Tibial nerve (tissue), 4 donors: ENCODE results near the gene EXOC3L2. TPM values are rescaled to one million over a fixed set of nuclear protein-coding genes. Genes with fewer than 3 reads are reported as not detected.

Source experiments
- DNase-seq, 2 donors: peaks; one replicate each; pipeline ENCODE4 v3.0.0-alpha.2; 2019; ENCODE audit warnings: low spot score in 2 of 2
- H3K27ac ChIP-seq, 4 donors: fragments of 200-600 bp; sonication (generic) in 3 of 4; one replicate each; pipeline ENCODE4 v1.5.1; 2017 to 2019; ENCODE audit warnings: mild to moderate bottlenecking in 1 of 4
- H3K27me3 ChIP-seq, 2 donors: fragments of 200-600 bp; sonication (generic) in 1 of 2; one replicate each; pipeline versions ENCODE4 v1.5.1 to v1.6.0; 2017 to 2019
- H3K36me3 ChIP-seq, 3 donors: fragments of 200-600 bp; sonication (generic); one replicate each; pipeline ENCODE4 v1.5.1; 2018 to 2019
- H3K4me1 ChIP-seq, 4 donors: fragments of 200-600 bp; sonication (generic) in 3 of 4; one replicate each; pipeline ENCODE4 v1.5.1; 2017 to 2019
- H3K4me3 ChIP-seq, 4 donors: fragments of 200-600 bp; sonication (generic) in 3 of 4; one replicate each; pipeline ENCODE4 v1.5.1; 2017 to 2019; ENCODE audit warnings: mild to moderate bottlenecking in 1 of 4, moderate library complexity in 1 of 4
- H3K9me3 ChIP-seq, 4 donors: fragments of 200-600 bp; sonication (generic) in 3 of 4; one replicate each; pipeline ENCODE4 v1.5.1; 2017 to 2019
- EP300 ChIP-seq, 2 donors: sonication (generic); formaldehyde crosslinking; IDR thresholded peaks; one replicate each; pipeline ENCODE4 v1.6.1; 2017; ENCODE audit warnings: antibody characterized with exemption in 2 of 2, mild to moderate bottlenecking in 1 of 2
- POLR2A ChIP-seq, 2 donors: fragments of 450-650 bp; IDR thresholded peaks; one replicate each; pipeline ENCODE4 v1.6.1; 2017; ENCODE audit warnings: antibody characterized with exemption in 2 of 2, mild to moderate bottlenecking in 2 of 2, moderate library complexity in 2 of 2
- WGBS, 2 donors: methylation state at CpG; one replicate each; pipeline ENCODE4 v1.1.5; 2018; 5-methylcytosine and 5-hydroxymethylcytosine counted together
- total RNA-seq, 4 donors: library from RNA; depleted of rRNA; stranded (reverse); fragments of >200 nt; gene quantifications; one replicate each; pipeline ENCODE4 v1.1.0, GENCODE V29; 2016
- TF ChIP-seq, protein P1 (sequence below), 5 experiments: fragments of 200-600 bp in 3 of 5; fragments of 450-650 bp in 2 of 5; sonication (generic) in 3 of 5; IDR thresholded peaks; one replicate each; pipeline ENCODE4 v1.5.1; 2016 to 2019; ENCODE audit warnings: antibody characterized with exemption in 5 of 5, mild to moderate bottlenecking in 3 of 5, moderate library complexity in 2 of 5

EXOC3L2 gene
- total RNA-seq, 4 donors from 2014 or later: 0.63 to 3.7 (median 2.3) TPM

DNA sequence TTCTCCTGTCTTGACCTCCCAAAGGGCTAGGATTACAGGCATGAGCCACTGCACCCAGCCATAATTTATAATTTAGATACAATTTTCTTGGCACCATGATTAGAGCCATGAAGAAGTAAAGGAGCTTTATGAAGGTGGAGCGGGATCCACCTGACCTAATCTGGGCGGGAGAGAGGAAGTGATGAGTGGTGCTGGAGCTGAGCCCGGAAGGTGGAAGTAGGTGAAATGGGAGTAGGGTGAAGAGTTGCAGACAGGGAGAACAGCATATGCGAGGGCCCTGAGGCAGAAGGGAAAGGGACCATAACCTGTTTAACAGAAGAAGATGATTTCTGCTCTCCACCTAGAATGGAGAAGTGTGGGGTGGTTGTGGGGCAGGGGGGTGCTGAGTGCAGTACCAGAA, 62.4 kb downstream of the EXOC3L2 start:
- no peaks in the 10 kb centered on the region for H3K9me3 ChIP-seq
- H3K27me3 ChIP-seq: no peaks in the 10 kb centered on the region
- peaks cover 0 to 28% (median 0%) of the 10 kb centered on the region in 3 donors for H3K36me3 ChIP-seq
- TF ChIP-seq POLR2A (IDR thresholded peaks at IDR 0.05): no peak
- no peak for TF ChIP-seq EP300 (IDR thresholded peaks at IDR 0.05)
- TF ChIP-seq, protein P1, sequence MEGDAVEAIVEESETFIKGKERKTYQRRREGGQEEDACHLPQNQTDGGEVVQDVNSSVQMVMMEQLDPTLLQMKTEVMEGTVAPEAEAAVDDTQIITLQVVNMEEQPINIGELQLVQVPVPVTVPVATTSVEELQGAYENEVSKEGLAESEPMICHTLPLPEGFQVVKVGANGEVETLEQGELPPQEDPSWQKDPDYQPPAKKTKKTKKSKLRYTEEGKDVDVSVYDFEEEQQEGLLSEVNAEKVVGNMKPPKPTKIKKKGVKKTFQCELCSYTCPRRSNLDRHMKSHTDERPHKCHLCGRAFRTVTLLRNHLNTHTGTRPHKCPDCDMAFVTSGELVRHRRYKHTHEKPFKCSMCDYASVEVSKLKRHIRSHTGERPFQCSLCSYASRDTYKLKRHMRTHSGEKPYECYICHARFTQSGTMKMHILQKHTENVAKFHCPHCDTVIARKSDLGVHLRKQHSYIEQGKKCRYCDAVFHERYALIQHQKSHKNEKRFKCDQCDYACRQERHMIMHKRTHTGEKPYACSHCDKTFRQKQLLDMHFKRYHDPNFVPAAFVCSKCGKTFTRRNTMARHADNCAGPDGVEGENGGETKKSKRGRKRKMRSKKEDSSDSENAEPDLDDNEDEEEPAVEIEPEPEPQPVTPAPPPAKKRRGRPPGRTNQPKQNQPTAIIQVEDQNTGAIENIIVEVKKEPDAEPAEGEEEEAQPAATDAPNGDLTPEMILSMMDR (IDR thresholded peaks at IDR 0.05): no peak
- no peak overlapping the region for H3K4me3 ChIP-seq
- no peak overlapping the region for H3K27ac ChIP-seq
- no peak for DNase-seq
- H3K4me1 ChIP-seq: peaks cover 0 to 29% (median 15%) of the 10 kb centered on the region in 4 donors
- WGBS, 2 donors: 86 to 90% methylated on average over 4 of the region's 4 CpGs

DNA sequence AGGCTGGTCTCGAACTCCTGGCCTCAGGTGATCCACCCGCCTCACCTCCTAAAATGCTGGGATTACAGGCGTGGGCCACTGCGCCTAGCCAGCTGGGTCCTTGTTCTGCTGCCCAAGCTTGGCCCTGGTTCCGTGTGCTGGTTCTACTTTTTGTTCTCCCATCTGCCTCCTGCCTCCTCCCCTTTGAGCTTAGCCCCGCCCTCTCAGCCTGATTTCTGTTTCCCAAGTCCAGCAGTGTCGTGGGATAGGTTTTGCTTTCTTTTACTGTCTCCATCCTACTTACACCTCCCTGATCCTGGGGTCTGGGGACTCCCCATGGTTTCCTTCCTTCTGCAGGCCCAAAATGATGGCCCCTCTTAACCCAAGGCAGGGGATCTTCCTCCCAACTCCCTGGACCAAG, 64.3 kb downstream of the EXOC3L2 start:
- no peaks in the 10 kb centered on the region for H3K9me3 ChIP-seq
- H3K27me3 ChIP-seq: no peaks in the 10 kb centered on the region
- peaks cover 0 to 40% (median 18%) of the 10 kb centered on the region in 4 donors for H3K4me1 ChIP-seq
- WGBS, 2 donors: 81% methylated on average over 7 of the region's 7 CpGs
- peaks cover 0 to 28% (median 0%) of the 10 kb centered on the region in 3 donors for H3K36me3 ChIP-seq
- no peak for DNase-seq
- no peak overlapping the region for H3K27ac ChIP-seq
- TF ChIP-seq EP300 (IDR thresholded peaks at IDR 0.05): no peak
- TF ChIP-seq, protein P1 (IDR thresholded peaks at IDR 0.05): no peak
- TF ChIP-seq POLR2A (IDR thresholded peaks at IDR 0.05): no peak
- H3K4me3 ChIP-seq: no peak overlapping the region

DNA sequence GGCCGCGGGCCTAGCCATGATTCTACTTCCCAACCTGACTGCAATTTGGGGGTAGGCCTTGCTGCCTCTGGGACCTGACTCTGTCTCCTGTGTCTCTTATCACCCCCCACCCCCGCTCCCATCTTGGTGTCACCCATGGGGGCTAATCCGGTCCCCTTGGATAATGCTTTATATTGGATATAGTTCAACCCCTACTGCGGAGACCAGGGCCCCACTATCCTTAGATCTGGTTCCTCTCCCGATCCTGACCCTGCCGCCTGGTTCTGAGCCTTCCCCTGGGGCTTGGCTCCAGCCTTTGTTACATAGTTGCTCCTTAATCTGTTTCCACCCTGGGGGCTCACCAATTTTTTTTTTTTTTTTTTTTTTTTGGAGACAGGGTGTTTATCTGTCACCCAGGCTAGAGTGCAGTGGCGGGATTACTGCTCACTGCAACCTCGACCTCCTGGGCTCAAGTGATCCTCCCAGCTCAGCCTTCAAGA, 65.3 kb downstream of the EXOC3L2 start:
- no peak for TF ChIP-seq POLR2A (IDR thresholded peaks at IDR 0.05)
- TF ChIP-seq EP300 (IDR thresholded peaks at IDR 0.05): no peak
- TF ChIP-seq, protein P1 (IDR thresholded peaks at IDR 0.05): no peak

DNA sequence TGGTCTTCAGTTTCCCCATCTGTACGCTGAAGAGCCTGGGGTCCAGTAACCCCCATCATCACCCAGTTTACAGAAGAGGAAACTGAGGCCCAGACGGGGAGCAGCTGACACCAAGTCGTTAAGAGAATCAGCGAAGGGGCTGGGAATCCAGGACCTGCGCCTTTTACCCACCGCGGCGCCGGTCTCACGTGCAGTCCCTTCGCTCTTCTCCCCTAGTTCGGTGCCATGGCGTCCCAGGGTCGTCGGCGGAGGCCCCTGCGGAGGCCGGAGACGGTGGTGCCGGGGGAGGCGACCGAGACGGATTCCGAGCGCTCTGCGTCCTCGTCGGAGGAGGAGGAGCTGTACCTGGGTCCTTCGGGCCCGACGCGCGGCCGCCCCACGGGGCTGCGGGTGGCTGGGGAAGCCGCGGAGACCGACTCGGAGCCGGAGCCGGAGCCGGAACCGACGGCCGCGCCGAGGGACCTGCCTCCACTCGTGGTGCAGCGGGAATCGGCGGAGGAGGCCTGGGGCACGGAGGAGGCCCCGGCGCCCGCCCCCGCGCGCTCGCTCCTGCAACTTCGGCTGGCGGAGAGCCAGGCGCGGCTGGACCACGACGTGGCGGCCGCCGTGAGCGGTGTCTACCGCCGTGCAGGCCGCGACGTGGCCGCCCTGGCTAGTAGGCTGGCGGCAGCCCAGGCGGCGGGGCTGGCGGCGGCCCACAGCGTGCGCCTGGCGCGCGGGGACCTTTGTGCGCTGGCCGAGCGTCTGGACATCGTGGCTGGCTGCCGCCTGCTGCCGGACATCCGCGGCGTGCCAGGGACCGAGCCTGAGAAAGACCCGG, 65.9 kb downstream of the EXOC3L2 start:
- peaks cover 0 to 40% (median 18%) of the 10 kb centered on the region in 4 donors for H3K4me1 ChIP-seq
- TF ChIP-seq POLR2A (IDR thresholded peaks at IDR 0.05): no peak
- TF ChIP-seq EP300 (IDR thresholded peaks at IDR 0.05): no peak
- TF ChIP-seq, protein P1 (IDR thresholded peaks at IDR 0.05): no peak
- H3K27ac ChIP-seq: peak overlapping the region; percentile 51 to 99 (median 86)
- H3K9me3 ChIP-seq: no peaks in the 10 kb centered on the region
- no peaks in the 10 kb centered on the region for H3K27me3 ChIP-seq
- DNase-seq: no peak
- 0 to 2% methylated on average over 32 to 60 of the region's 97 CpGs for WGBS, 2 donors
- H3K36me3 ChIP-seq: peaks cover 0 to 28% (median 0%) of the 10 kb centered on the region in 3 donors
- H3K4me3 ChIP-seq: peak overlapping the region; percentile 60 to 96 (median 80)

More for the DNA sequence above, 65.3 kb downstream of the EXOC3L2 start:
- Histone ChIP-seq H3K4me1 (peaks cover 0 to 40% (median 18%) of the 10 kb centered on the region in 4 donors), H3K36me3 (peaks cover 0 to 28% (median 0%) of the 10 kb centered on the region in 3 donors), H3K27me3 (no peaks in the 10 kb centered on the region), H3K9me3 (no peaks in the 10 kb centered on the region), H3K27ac (peak overlapping the region in 2 of 4 donors; percentile 80 to 99), H3K4me3 (peak overlapping the region; percentile 60 to 96 (median 80))
- DNase-seq: no peak
- WGBS, 2 donors: 55 to 59% methylated on average over 9 of the region's 9 CpGs
